Choroid plexus epithelial cell (primary cell): ENCODE results near the gene SMIM14.
"Not testable (repeated sequence)": the region's sequence is repeated elsewhere in the genome, so short reads cannot be mapped to it uniquely, and the experiment has no call there.

ENCODE experiments used
- DNase-seq: peaks from one replicate; pipeline ENCODE4 v3.0.0-alpha.2; 2010; ENCODE audit warnings: low read depth
- H3K4me3 ChIP-seq: 2 replicates; pipeline ENCODE4 v1.5.1; 2011; ENCODE audit warnings: low read depth, mild to moderate bottlenecking, control low read depth, low read length, moderate library complexity
- CTCF ChIP-seq: conservative IDR thresholded peaks from 2 replicates; pipeline ENCODE4 v1.5.1; 2011; ENCODE audit warnings: low read depth, mild to moderate bottlenecking, control low read depth, inconsistent platforms, low read length, moderate library complexity

SMIM14 gene

GRCh38 chr4:39533541-39533940 is 105.1 kb downstream of the SMIM14 start:
- H3K4me3 ChIP-seq = no peak overlapping the region
- DNase-seq = no peak
- TF ChIP-seq CTCF = no peak

GRCh38 chr4:39532237-39532636 is 106.4 kb downstream of the SMIM14 start:
- H3K4me3 ChIP-seq, DNase-seq: not testable (repeated sequence)

- no peak overlapping the region for H3K4me3 ChIP-seq
- DNase-seq = no peak
- no peak for TF ChIP-seq CTCF
These were observed 108.0 kb downstream of the SMIM14 start for GRCh38 chr4:39530682-39531081.

GRCh38 chr4:39529534-39529933 is 109.1 kb downstream of the SMIM14 start:
- TF ChIP-seq CTCF = no peak
- no peak for DNase-seq
- H3K4me3 ChIP-seq = no peak overlapping the region

- TF ChIP-seq CTCF = no peak
- peak overlapping the region; percentile 98 for H3K4me3 ChIP-seq
- DNase-seq = no peak
These were observed 110.6 kb downstream of the SMIM14 start for GRCh38 chr4:39528061-39528465.

- DNase-seq = peak; percentile 99
- peak within 1 kb of the TSS; percentile 98 for H3K4me3 ChIP-seq
- no peak for TF ChIP-seq CTCF
These were observed 111.2 kb downstream of the SMIM14 start, which contains the start of gene UGDH for GRCh38 chr4:39527296-39528060. Gene UGDH (minus strand): TSS chr4:39527439. CDS start chr4:39521512, 5,927 bp downstream.

- DNase-seq = peak; percentile 29
- TF ChIP-seq CTCF = no peak
- peak overlapping the region; percentile 98 for H3K4me3 ChIP-seq
These were observed 111.8 kb downstream of the SMIM14 start for GRCh38 chr4:39526765-39527295.
